K562 (cell line): ENCODE data around the gene TNPO2. TPM values are rescaled to one million over a fixed set of nuclear protein-coding genes. Genes with fewer than 3 reads are reported as not detected.

Experiments used
- ATAC-seq: fragments of 200-7000 bp; cut with Tn5 transposase; 3 replicates; pipeline ENCODE4 v1.9.1; 2020; ENCODE audit warnings: moderate library complexity
- BruUV-seq: library from RNA; stranded (reverse); fragments of 400-500 nt; replicated peaks from 2 replicates; lab custom pipeline; 2021; lab: Mats Ljungman, UMichigan
- CTCF ChIA-PET: fragments of 300-600 bp; formaldehyde crosslinking; extraction: SDS; loops from one replicate; lab custom pipeline; 2021; ENCODE audit warnings: low intra/inter-chr PET ratio; lab: Yijun Ruan, JAX
- POLR2A ChIA-PET: fragments of 300-600, 350-650 bp; sonication (Branson Sonifier 250); formaldehyde crosslinking; extraction: SDS; loops from one replicate; lab custom pipeline; 2021; ENCODE audit warnings: antibody characterized with exemption, inconsistent platforms; lab: Yijun Ruan, JAX
- DNase-seq, 4 experiments: peaks; one replicate each; pipeline versions ENCODE4 v3.0.0 to v3.0.0-alpha.2; 2011 to 2018; ENCODE audit warnings: low spot score in 3 of 4, mixed read lengths in 3 of 4; ENCODE audit errors: extremely low read depth in 1 of 4
- FAIRE-seq: peaks from 2 replicates; lab custom pipeline; 2011; peaks lifted over from hg19 to GRCh38; lab: Jason Lieb, UNC
- H2AFZ ChIP-seq: 2 replicates; pipeline ENCODE4 v1.6.0; 2011; ENCODE audit warnings: low read depth, low read length, control low read depth, inconsistent platforms
- H3K27ac ChIP-seq: fragments of 200-600 bp; 3 replicates; pipeline ENCODE4 v1.8.0; 2011; ENCODE audit warnings: low read depth, mild to moderate bottlenecking, control low read depth, inconsistent platforms, low read length, moderate library complexity, mixed read lengths; ENCODE audit errors: extremely low read depth
- H3K27me3 ChIP-seq, 2 experiments: fragments of 300-600 bp in 1 of 2; 2 replicates in 1 of 2; 3 replicates in 1 of 2; pipeline versions ENCODE4 v1.6.0 to v1.8.0; 2011; ENCODE audit warnings: inconsistent platforms in 2 of 2, low read length in 2 of 2, mild to moderate bottlenecking in 1 of 2, mixed read lengths in 1 of 2, moderate library complexity in 1 of 2; ENCODE audit not compliant: control insufficient read depth in 2 of 2, insufficient read depth in 2 of 2
- H3K36me3 ChIP-seq: fragments of 300-600 bp; 3 replicates; pipeline ENCODE4 v1.8.0; 2011; ENCODE audit warnings: mild to moderate bottlenecking, low read length, inconsistent platforms; ENCODE audit not compliant: control insufficient read depth, insufficient read depth
- H3K4me1 ChIP-seq, 2 experiments: fragments of 200-600 bp in 1 of 2; replicated peaks in 1 of 2; 2 replicates in 1 of 2; 3 replicates in 1 of 2; pipeline versions ENCODE4 v1.5.1 to v1.8.0; 2011; ENCODE audit warnings: inconsistent platforms in 2 of 2, low read length in 2 of 2, mild to moderate bottlenecking in 1 of 2, mixed read lengths in 1 of 2, moderate library complexity in 1 of 2; ENCODE audit not compliant: control insufficient read depth in 2 of 2, insufficient read depth in 2 of 2
- H3K4me2 ChIP-seq: 2 replicates; pipeline ENCODE4 v1.6.1; 2011; ENCODE audit warnings: low read length, control low read depth, inconsistent platforms, mixed read lengths; ENCODE audit not compliant: insufficient read depth
- H3K4me3 ChIP-seq: fragments of 200-600 bp; sonication (generic), shearing (Covaris generic); 2 replicates; pipeline ENCODE4 v1.5.1; 2016; ENCODE audit warnings: control low read depth, inconsistent platforms
- H3K79me2 ChIP-seq: fragments of 200-600 bp; 3 replicates; pipeline ENCODE4 v1.8.0; 2011; ENCODE audit warnings: low read length, inconsistent platforms; ENCODE audit not compliant: control insufficient read depth, insufficient read depth
- H3K9ac ChIP-seq, 2 experiments: 2 replicates each; pipeline versions ENCODE4 v1.6.0 to v1.6.1; 2011; ENCODE audit warnings: low read depth in 2 of 2, low read length in 2 of 2, control low read depth in 1 of 2, inconsistent platforms in 1 of 2, mild to moderate bottlenecking in 1 of 2, mixed read lengths in 1 of 2; ENCODE audit not compliant: insufficient read depth in 1 of 2
- H3K9me1 ChIP-seq: one replicate; pipeline ENCODE4 v1.6.0; 2011; ENCODE audit warnings: inconsistent platforms, mild to moderate bottlenecking, low read length, moderate library complexity; ENCODE audit not compliant: control insufficient read depth, insufficient read depth
- H3K9me3 ChIP-seq: replicated peaks from 2 replicates; pipeline ENCODE4 v1.5.1; 2011; ENCODE audit warnings: low read depth, low read length, inconsistent platforms; ENCODE audit not compliant: control insufficient read depth, insufficient read depth
- H4K20me1 ChIP-seq: replicated peaks from 2 replicates; pipeline ENCODE4 v1.6.1; 2011; ENCODE audit warnings: low read length, inconsistent platforms, mixed read lengths; ENCODE audit not compliant: control insufficient read depth, insufficient read depth
- CCNT2 ChIP-seq: IDR thresholded peaks from 2 replicates; pipeline ENCODE4 v1.6.1; 2011; ENCODE audit warnings: borderline replicate concordance, low read depth, mild to moderate bottlenecking, moderate library complexity, mixed read lengths, low read length; ENCODE audit not compliant: insufficient read length; ENCODE audit errors: extremely low read depth
- CREB3L1 ChIP-seq: fragments of 450-650 bp; IDR thresholded peaks from 2 replicates; pipeline ENCODE4 v1.6.1; 2014; ENCODE audit warnings: low read depth, mild to moderate bottlenecking, moderate library complexity, borderline replicate concordance
- GABPA ChIP-seq: fragments of 200-800 bp; sonication (Bioruptor generic); conservative IDR thresholded peaks from 2 replicates; pipeline ENCODE4 v1.6.1; 2016; ENCODE audit warnings: low read depth, missing genetic modification characterization, missing compliant biosample characterization
- GABPB1 ChIP-seq: sonication (generic); formaldehyde crosslinking; IDR thresholded peaks from 2 replicates; pipeline ENCODE4 v1.8.0; 2022; ENCODE audit warnings: mild to moderate bottlenecking, missing genetic modification reagents
- GABPB2 ChIP-seq: fragments of 250-450 bp; sonication (Bioruptor Pico); conservative IDR thresholded peaks from 2 replicates; pipeline ENCODE4 v1.5.1; 2021; ENCODE audit warnings: mild to moderate bottlenecking
- JUNB ChIP-seq: fragments of 450-650 bp; formaldehyde crosslinking; conservative IDR thresholded peaks from 2 replicates; pipeline ENCODE4 v1.4.0; 2020; ENCODE audit warnings: mild to moderate bottlenecking
- MAFF ChIP-seq: IDR thresholded peaks from 2 replicates; pipeline ENCODE4 v1.6.1; 2012; ENCODE audit warnings: low read length, improper control_type of control experiment
- PTTG1 ChIP-seq: fragments of 450-650 bp; IDR thresholded peaks from 2 replicates; pipeline ENCODE4 v1.6.1; 2016; ENCODE audit warnings: low read depth, mild to moderate bottlenecking, missing genetic modification characterization, missing compliant biosample characterization
- RBM14 ChIP-seq: fragments of 200-400 bp; formaldehyde crosslinking; IDR thresholded peaks from 2 replicates; pipeline ENCODE4 v1.6.1; 2018; ENCODE audit warnings: low read depth, mild to moderate bottlenecking, low read length, moderate library complexity, borderline replicate concordance; ENCODE audit not compliant: insufficient read depth
- SRSF1 ChIP-seq: fragments of 200-400 bp; formaldehyde crosslinking; IDR thresholded peaks from 2 replicates; pipeline ENCODE4 v1.6.1; 2017; ENCODE audit warnings: mild to moderate bottlenecking, low read depth, low read length, moderate library complexity
- WHSC1 ChIP-seq: IDR thresholded peaks from one replicate; pipeline ENCODE4 v1.6.1; 2012; ENCODE audit warnings: low read length, control low read depth, inconsistent platforms
- ZNF280B ChIP-seq: fragments of 250-450 bp; sonication (Bioruptor Pico); IDR thresholded peaks from 2 replicates; pipeline ENCODE4 v1.5.1; 2021; ENCODE audit warnings: mild to moderate bottlenecking
- ZNF695 ChIP-seq: fragments of 450-650 bp; formaldehyde crosslinking; IDR thresholded peaks from 2 replicates; pipeline ENCODE4 v1.4.0; 2020; ENCODE audit warnings: mild to moderate bottlenecking, moderate library complexity
- ZNF764 ChIP-seq: fragments of 250-450 bp; sonication (Bioruptor Pico); IDR thresholded peaks from 2 replicates; pipeline ENCODE4 v1.4.0; 2020; ENCODE audit warnings: low read depth, mild to moderate bottlenecking, moderate library complexity
- WGBS: fragments of 100-300 bp; shearing (Covaris generic); methylation state at CpG from one replicate; pipeline ENCODE4 v1.1.6; 2016; ENCODE audit warnings: low coverage, mixed read lengths; ENCODE audit not compliant: insufficient coverage; ENCODE audit errors: missing lambda C conversion rate; 5-methylcytosine and 5-hydroxymethylcytosine counted together
- in situ Hi-C: fragments of 300-500 bp; cut with MboI; formaldehyde crosslinking; loops from 4 replicates; pipeline ENCODE4 v1.15.0; 2018; ENCODE audit warnings: inconsistent platforms, mixed read lengths
- intact Hi-C: fragments of 100-400 bp; cut with micrococcal nuclease; formaldehyde crosslinking; loops from 2 replicates; pipeline ENCODE4 v1.14.2; 2022
- polyA plus RNA-seq, 8 experiments: library from polyadenylated mRNA; depleted of rRNA in 4 of 8; stranded (reverse) in 5 of 8; unstranded in 3 of 8; fragments of >200 nt; fragmentation: Nextera tagmentation in 2 of 8; fragmentation: Illumina TruSeq in 1 of 8; extraction: Ambion mirVana in 2 of 8; extraction: Trizol in 1 of 8; gene quantifications; 2 replicates each; pipeline versions ENCODE4 v1.2.1 to v1.2.3, GENCODE V29; 2011 to 2014; ENCODE audit warnings: inconsistent platforms in 1 of 8, missing spikeins in 1 of 8
- total RNA-seq, 7 experiments: library from RNA; depleted of rRNA in 6 of 7; stranded (reverse); fragments of >200 nt in 6 of 7; fragmentation: Illumina TruSeq in 2 of 7; extraction: Trizol in 2 of 7; gene quantifications; 2 replicates each; pipeline versions ENCODE4 v1.2.1 to v1.2.3, GENCODE V29; 2011 to 2021; ENCODE audit warnings: low replicate concordance in 1 of 7

TNPO2 gene
- total and polyA plus RNA-seq, 9 of the 15 experiments (the other 6 are each of a cell fraction or from before 2014, with no cell fraction given) = 6.0 to 126 (median 53.8) TPM

- BruUV-seq = no TSS peak
- H3K27me3 ChIP-seq = no peaks in the 10 kb centered on the region
- DNase-seq (no peak), ATAC-seq (no peak), FAIRE-seq (no peak)
- intact Hi-C loops (no loop called here), in situ Hi-C loops (no loop called here)
- no peaks in the 10 kb centered on the region for H3K9me1 ChIP-seq
- H3K27ac ChIP-seq = no peak overlapping the region
- POLR2A ChIA-PET = no interaction called here
- no peak for TF ChIP-seq ZNF764 (CRISPR knock-in tag)
- no peak for TF ChIP-seq CCNT2
- no peak for TF ChIP-seq SRSF1
- no peak for TF ChIP-seq PTTG1 (tag)
- TF ChIP-seq ZNF280B (CRISPR knock-in tag) = no peak
- TF ChIP-seq ZNF695 = no peak
- TF ChIP-seq GABPB1 = no peak
- no peak for TF ChIP-seq CREB3L1
- no peak for TF ChIP-seq WHSC1
- TF ChIP-seq MAFF = no peak
- no peak for TF ChIP-seq GABPB2 (CRISPR knock-in tag)
- no peak for TF ChIP-seq GABPA (tag)
- no peak for TF ChIP-seq JUNB (CRISPR knock-in tag)
- TF ChIP-seq RBM14 = no peak
- WGBS = 90% methylated on average over 7 of the region's 13 CpGs
- CTCF ChIA-PET = no interaction called here
- no peaks in the 10 kb centered on the region for H3K9me3 ChIP-seq
- no peak overlapping the region for H3K9ac ChIP-seq
- peaks cover 5 to 31% of the 10 kb centered on the region in 2 experiments; a peak in 4 of 5 replicates for H3K4me1 ChIP-seq
- H3K79me2 ChIP-seq = peaks cover 6% of the 10 kb centered on the region; the same call in 1 of the 3 replicates
- no peaks in the 10 kb centered on the region for H3K36me3 ChIP-seq
- H2AFZ ChIP-seq = no peak overlapping the region
- no peak overlapping the region for H3K4me3 ChIP-seq
- no peak overlapping the region for H3K4me2 ChIP-seq
- no peaks in the 10 kb centered on the region for H4K20me1 ChIP-seq
These were observed 47.2 kb upstream of the TNPO2 start for GRCh38 chr19:12770922-12771321.
